Neural progenitor cell (in vitro differentiated cells): ENCODE data around the gene INPP5F. TPM values are rescaled to one million over a fixed set of nuclear protein-coding genes. Genes with fewer than 3 reads are reported as not detected.

Source experiments
- DNase-seq: peaks from one replicate; pipeline ENCODE4 v3.0.0-alpha.2; 2016; ENCODE audit warnings: low spot score
- H2AFZ ChIP-seq: fragments of 200-600 bp; sonication (generic); replicated peaks from 2 replicates; pipeline ENCODE4 v1.6.1; 2016; ENCODE audit warnings: antibody characterized with exemption
- H3F3A ChIP-seq: fragments of 200-600 bp; sonication (generic); 2 replicates; pipeline ENCODE4 v1.6.1; 2016; ENCODE audit warnings: antibody characterized with exemption, low read depth
- H3K27ac ChIP-seq: fragments of 200-600 bp; sonication (generic); 2 replicates; pipeline ENCODE4 v1.5.1; 2016; ENCODE audit warnings: mild to moderate bottlenecking
- H3K27me3 ChIP-seq: fragments of 200-600 bp; sonication (generic); 2 replicates; pipeline ENCODE4 v1.6.1; 2016; ENCODE audit warnings: mild to moderate bottlenecking, moderate library complexity
- H3K36me3 ChIP-seq: fragments of 200-600 bp; sonication (generic); 2 replicates; pipeline ENCODE4 v1.5.1; 2016
- H3K4me1 ChIP-seq: fragments of 200-600 bp; sonication (generic); 2 replicates; pipeline ENCODE4 v1.6.1; 2016; ENCODE audit warnings: mixed run types
- H3K4me2 ChIP-seq: fragments of 200-600 bp; sonication (generic); 2 replicates; pipeline ENCODE4 v1.6.1; 2016
- H3K4me3 ChIP-seq: fragments of 200-600 bp; sonication (generic); 2 replicates; pipeline ENCODE4 v1.5.1; 2016
- H3K79me2 ChIP-seq: fragments of 200-600 bp; sonication (generic); 2 replicates; pipeline ENCODE4 v1.6.1; 2016; ENCODE audit warnings: low read depth
- H3K9ac ChIP-seq: fragments of 200-600 bp; sonication (generic); 2 replicates; pipeline ENCODE4 v1.6.1; 2016
- H3K9me3 ChIP-seq: fragments of 200-600 bp; sonication (generic); 2 replicates; pipeline ENCODE4 v1.5.1; 2016; ENCODE audit warnings: low read depth
- H4K20me1 ChIP-seq: fragments of 200-600 bp; sonication (generic); 2 replicates; pipeline ENCODE4 v1.6.1; 2016; ENCODE audit warnings: low read depth
- H3K27ac Mint-ChIP-seq: 3 replicates; pipeline ENCODE4 v1.8.0; 2021; ENCODE audit warnings: mixed read lengths
- H3K27me3 Mint-ChIP-seq: 2 replicates; pipeline ENCODE4 v1.8.0; 2022; ENCODE audit warnings: low read depth, mild to moderate bottlenecking, inconsistent platforms, moderate library complexity, mixed read lengths; ENCODE audit not compliant: insufficient read depth
- H3K36me3 Mint-ChIP-seq: 3 replicates; pipeline ENCODE4 v1.8.0; 2021; ENCODE audit warnings: mixed read lengths
- H3K4me1 Mint-ChIP-seq: 3 replicates; pipeline ENCODE4 v1.8.0; 2021; ENCODE audit warnings: mixed read lengths
- H3K4me3 Mint-ChIP-seq: 3 replicates; pipeline ENCODE4 v1.8.0; 2021; ENCODE audit warnings: mild to moderate bottlenecking, moderate library complexity, mixed read lengths
- H3K9me3 Mint-ChIP-seq: 3 replicates; pipeline ENCODE4 v1.8.0; 2020; ENCODE audit warnings: mixed read lengths
- CTCF ChIP-seq: fragments of 200-600 bp; sonication (generic); IDR thresholded peaks from 2 replicates; pipeline ENCODE4 v1.5.1; 2017; ENCODE audit warnings: antibody characterized with exemption, mild to moderate bottlenecking
- EZH2 ChIP-seq: fragments of 200-600 bp; sonication (generic); IDR thresholded peaks from 2 replicates; pipeline ENCODE4 v1.6.1; 2017; ENCODE audit warnings: antibody characterized with exemption, mild to moderate bottlenecking, moderate library complexity
- EZH2phosphoT487 ChIP-seq: fragments of 200-600 bp; sonication (generic); IDR thresholded peaks from 2 replicates; pipeline ENCODE4 v1.6.1; 2017; ENCODE audit warnings: antibody characterized with exemption
- total RNA-seq: library from RNA; depleted of rRNA; stranded (reverse); fragments of >200 nt; gene quantifications from 2 replicates; pipeline ENCODE4 v1.2.3, GENCODE V29; 2015; ENCODE audit warnings: low replicate concordance

Gene INPP5F
- total RNA-seq, 1 donor from 2014 or later: 167 TPM

- DNase-seq: no peak
- Histone ChIP-seq H3K9me3 (no peaks in the 10 kb centered on the region), H3K79me2 (no peaks in the 10 kb centered on the region), H4K20me1 (no peaks in the 10 kb centered on the region), H3K27me3 (no peaks in the 10 kb centered on the region), H2AFZ (no peak overlapping the region), H3K4me2 (no peak overlapping the region), H3K9ac (no peak overlapping the region), H3K36me3 (no peaks in the 10 kb centered on the region), H3F3A (no peaks in the 10 kb centered on the region), H3K27ac (no peak overlapping the region), H3K4me1 (peaks cover 12% of the 10 kb centered on the region), H3K4me3 (no peak overlapping the region)
- H3K9me3 Mint-ChIP-seq: no peaks in the 10 kb centered on the region
- H3K36me3 Mint-ChIP-seq: peaks cover 7% of the 10 kb centered on the region
- H3K27me3 Mint-ChIP-seq: peaks cover 3% of the 10 kb centered on the region
- peaks cover 7% of the 10 kb centered on the region for H3K4me1 Mint-ChIP-seq
- no peak overlapping the region for H3K4me3 Mint-ChIP-seq
- no peak overlapping the region for H3K27ac Mint-ChIP-seq
- no peak for TF ChIP-seq CTCF
- TF ChIP-seq EZH2: no peak
- TF ChIP-seq EZH2phosphoT487: no peak
Measured at GRCh38 chr10:119762035-119762434, 36.2 kb downstream of the INPP5F start.

GRCh38 chr10:119762805-119763798 is 37.3 kb downstream of the INPP5F start:
- no peaks in the 10 kb centered on the region for H4K20me1 ChIP-seq
- H3K4me2 ChIP-seq: peak overlapping the region; percentile 4
- no peaks in the 10 kb centered on the region for H3F3A ChIP-seq
- peak; percentile 19 for DNase-seq
- H3K27me3 Mint-ChIP-seq: peaks cover 1% of the 10 kb centered on the region
- H3K36me3 Mint-ChIP-seq: peaks cover 7% of the 10 kb centered on the region
- H3K4me1 ChIP-seq: peaks cover 12% of the 10 kb centered on the region
- no peaks in the 10 kb centered on the region for H3K9me3 Mint-ChIP-seq
- H3K27ac ChIP-seq: peak overlapping the region; percentile 15
- H3K4me3 Mint-ChIP-seq: no peak overlapping the region
- H3K4me3 ChIP-seq: no peak overlapping the region
- H3K27ac Mint-ChIP-seq: no peak overlapping the region
- no peaks in the 10 kb centered on the region for H3K36me3 ChIP-seq
- H2AFZ ChIP-seq: no peak overlapping the region
- no peak for TF ChIP-seq EZH2phosphoT487
- no peak for TF ChIP-seq EZH2
- no peak for TF ChIP-seq CTCF
- no peaks in the 10 kb centered on the region for H3K27me3 ChIP-seq
- H3K4me1 Mint-ChIP-seq: peaks cover 7% of the 10 kb centered on the region
- H3K9ac ChIP-seq: no peak overlapping the region
- no peaks in the 10 kb centered on the region for H3K79me2 ChIP-seq
- no peaks in the 10 kb centered on the region for H3K9me3 ChIP-seq

GRCh38 chr10:119768455-119769094 is 42.7 kb downstream of the INPP5F start:
- Histone ChIP-seq H4K20me1 (no peaks in the 10 kb centered on the region), H3K4me2 (no peak overlapping the region), H3K9me3 (no peaks in the 10 kb centered on the region), H3K9ac (no peak overlapping the region), H3K4me3 (no peak overlapping the region), H3K27ac (no peak overlapping the region), H3K27me3 (no peaks in the 10 kb centered on the region), H3K4me1 (peaks cover 7% of the 10 kb centered on the region), H3F3A (no peaks in the 10 kb centered on the region), H3K79me2 (peaks cover 3% of the 10 kb centered on the region), H2AFZ (no peak overlapping the region), H3K36me3 (no peaks in the 10 kb centered on the region)
- H3K4me3 Mint-ChIP-seq: no peak overlapping the region
- DNase-seq: no peak
- no peaks in the 10 kb centered on the region for H3K9me3 Mint-ChIP-seq
- no peak overlapping the region for H3K27ac Mint-ChIP-seq
- no peaks in the 10 kb centered on the region for H3K4me1 Mint-ChIP-seq
- TF ChIP-seq EZH2phosphoT487 (no peak), CTCF (no peak), EZH2 (no peak)
- H3K36me3 Mint-ChIP-seq: peaks cover 6% of the 10 kb centered on the region
- H3K27me3 Mint-ChIP-seq: no peaks in the 10 kb centered on the region
